GM19463 (cell line): ENCODE results near the gene PIGM.

Source experiments
- ATAC-seq: cut with Tn5 transposase; IDR thresholded peaks from one replicate; pipeline ENCODE4 v1.9.1; 2021; ENCODE audit warnings: mild to moderate bottlenecking, moderate library complexity; ENCODE audit not compliant: unreplicated experiment

PIGM gene

GRCh38 chr1:160022330-160023310 lies 9.2 kb downstream of the PIGM start:
- no peak for ATAC-seq

GRCh38 chr1:160021376-160022074 lies 10.3 kb downstream of the PIGM start:
- no peak for ATAC-seq

GRCh38 chr1:160020196-160020595 lies 11.6 kb downstream of the PIGM start:
- no peak for ATAC-seq

GRCh38 chr1:160018900-160019299 lies 12.9 kb downstream of the PIGM start:
- ATAC-seq = no peak

GRCh38 chr1:160018347-160018746 lies 13.4 kb downstream of the PIGM start:
- ATAC-seq = no peak

- no peak for ATAC-seq
These were observed 14.2 kb downstream of the PIGM start for GRCh38 chr1:160017592-160017991.

- ATAC-seq = no peak
These were observed 20.0 kb downstream of the PIGM start for GRCh38 chr1:160011781-160012180.

GRCh38 chr1:160009801-160010200 lies 22.0 kb downstream of the PIGM start:
- no peak for ATAC-seq

GRCh38 chr1:160009081-160009480 lies 22.7 kb downstream of the PIGM start:
- ATAC-seq = no peak

GRCh38 chr1:160007577-160008200 lies 24.1 kb downstream of the PIGM start:
- no peak for ATAC-seq

GRCh38 chr1:160006312-160006940 lies 25.4 kb downstream of the PIGM start:
- ATAC-seq = peak; percentile 81

- no peak for ATAC-seq
These were observed 26.7 kb downstream of the PIGM start for GRCh38 chr1:160005070-160005469.

- no peak for ATAC-seq
These were observed 27.4 kb downstream of the PIGM start for GRCh38 chr1:160004425-160004824.

GRCh38 chr1:160004001-160004400 lies 27.8 kb downstream of the PIGM start:
- no peak for ATAC-seq

GRCh38 chr1:160001440-160001839 lies 30.4 kb downstream of the PIGM start:
- ATAC-seq = no peak

- no peak for ATAC-seq
These were observed 32.6 kb downstream of the PIGM start for GRCh38 chr1:159999204-159999603.

- no peak for ATAC-seq
These were observed 35.1 kb downstream of the PIGM start for GRCh38 chr1:159996653-159997052.

GRCh38 chr1:159994896-159995295 lies 36.9 kb downstream of the PIGM start:
- no peak for ATAC-seq

GRCh38 chr1:159993911-159994310 lies 37.9 kb downstream of the PIGM start:
- no peak for ATAC-seq

GRCh38 chr1:159992161-159992560 lies 39.6 kb downstream of the PIGM start:
- ATAC-seq = no peak

- no peak for ATAC-seq
These were observed 40.3 kb downstream of the PIGM start for GRCh38 chr1:159991513-159991912.
